ENCODE measurements around the gene APBB2.

DNA sequence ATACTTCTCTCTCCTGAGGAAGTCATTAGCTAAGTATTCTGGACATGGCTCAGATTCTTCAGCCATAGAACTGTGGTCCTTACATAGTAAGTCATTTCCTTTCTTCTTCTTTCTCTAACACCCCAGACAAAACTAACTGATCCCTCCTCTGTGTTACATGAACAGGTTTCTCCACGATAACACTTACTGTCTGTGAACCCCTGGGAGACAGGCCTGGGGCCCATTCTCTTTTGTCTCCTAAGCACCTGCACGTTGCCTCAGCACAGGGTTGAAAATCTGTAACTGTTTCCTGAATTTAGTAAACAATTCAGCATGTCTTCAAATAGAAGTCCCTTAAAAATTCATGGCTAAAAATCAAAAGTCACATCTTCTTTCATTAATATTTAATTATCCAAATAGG, 24.7 kb downstream of the APBB2 start:
- TF ChIP-seq, protein P1, sequence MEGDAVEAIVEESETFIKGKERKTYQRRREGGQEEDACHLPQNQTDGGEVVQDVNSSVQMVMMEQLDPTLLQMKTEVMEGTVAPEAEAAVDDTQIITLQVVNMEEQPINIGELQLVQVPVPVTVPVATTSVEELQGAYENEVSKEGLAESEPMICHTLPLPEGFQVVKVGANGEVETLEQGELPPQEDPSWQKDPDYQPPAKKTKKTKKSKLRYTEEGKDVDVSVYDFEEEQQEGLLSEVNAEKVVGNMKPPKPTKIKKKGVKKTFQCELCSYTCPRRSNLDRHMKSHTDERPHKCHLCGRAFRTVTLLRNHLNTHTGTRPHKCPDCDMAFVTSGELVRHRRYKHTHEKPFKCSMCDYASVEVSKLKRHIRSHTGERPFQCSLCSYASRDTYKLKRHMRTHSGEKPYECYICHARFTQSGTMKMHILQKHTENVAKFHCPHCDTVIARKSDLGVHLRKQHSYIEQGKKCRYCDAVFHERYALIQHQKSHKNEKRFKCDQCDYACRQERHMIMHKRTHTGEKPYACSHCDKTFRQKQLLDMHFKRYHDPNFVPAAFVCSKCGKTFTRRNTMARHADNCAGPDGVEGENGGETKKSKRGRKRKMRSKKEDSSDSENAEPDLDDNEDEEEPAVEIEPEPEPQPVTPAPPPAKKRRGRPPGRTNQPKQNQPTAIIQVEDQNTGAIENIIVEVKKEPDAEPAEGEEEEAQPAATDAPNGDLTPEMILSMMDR (conservative IDR thresholded peaks at IDR 0.05): no peak
- TF ChIP-seq EZH2 (IDR thresholded peaks at IDR 0.05; ENCODE audit: low read depth): no peak
